Measurements from ENCODE around the gene EPHA8.

EPHA8 gene

GRCh38 chr1:22651941-22652856, 88.9 kb downstream of the EPHA8 start:
- peak; percentile 72 for DNase-seq

GRCh38 chr1:22652881-22653316, 89.6 kb downstream of the EPHA8 start, which contains the start of gene C1QB:
C1QB (plus strand) TSS chr1:22653236; CDS start chr1:22659463, 6,227 bp downstream.
- no peak for DNase-seq

All from retina (tissue), 1 donor.